GM21786 (cell line): ENCODE data around the gene NPHP4.

Source experiments
- ATAC-seq: cut with Tn5 transposase; IDR thresholded peaks from one replicate; pipeline ENCODE4 v1.9.1; 2021; ENCODE audit not compliant: unreplicated experiment

NPHP4 gene

GRCh38 chr1:5882367-5883128 is 109.7 kb downstream of the NPHP4 start:
- no peak for ATAC-seq

GRCh38 chr1:5881526-5882222 is 110.6 kb downstream of the NPHP4 start:
- no peak for ATAC-seq

DNA sequence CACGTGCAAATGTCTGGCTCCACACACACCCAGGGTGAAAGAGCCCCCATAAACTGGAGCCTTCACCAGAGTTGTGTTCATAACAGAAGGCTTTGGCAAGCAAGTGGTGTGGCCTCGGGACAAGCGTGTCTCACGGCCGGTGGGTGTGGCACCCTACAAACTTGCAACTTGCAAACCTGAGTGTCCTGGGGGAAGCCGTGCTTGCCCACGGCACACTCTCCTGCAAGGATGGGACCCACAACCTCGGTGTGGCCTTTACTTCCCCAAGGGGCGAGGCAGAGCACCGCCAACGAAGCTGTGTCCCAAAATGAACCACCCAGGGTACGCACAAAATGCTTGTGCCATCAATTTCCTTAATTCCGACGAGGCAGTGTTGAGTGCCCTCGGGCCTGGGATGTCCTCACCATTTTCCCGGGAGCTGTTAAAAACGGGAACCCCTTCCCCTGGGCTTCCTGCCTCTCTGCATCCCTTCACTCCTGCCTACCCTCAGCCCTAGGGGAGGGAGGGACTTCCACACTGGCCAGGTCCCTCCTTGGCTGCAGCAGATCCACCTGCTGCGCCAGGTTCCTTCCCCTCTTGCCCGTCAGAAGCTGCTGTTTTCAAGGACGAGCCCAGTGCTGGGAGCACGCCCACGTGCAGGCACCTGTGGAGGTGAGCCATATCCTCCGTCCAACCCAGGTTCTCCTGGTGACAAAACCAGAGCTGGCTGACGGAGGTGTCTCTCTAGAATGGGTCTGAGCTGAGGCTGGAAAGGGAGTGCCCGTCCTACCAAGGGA is 111.4 kb downstream of the NPHP4 start:
- ATAC-seq = no peak

DNA sequence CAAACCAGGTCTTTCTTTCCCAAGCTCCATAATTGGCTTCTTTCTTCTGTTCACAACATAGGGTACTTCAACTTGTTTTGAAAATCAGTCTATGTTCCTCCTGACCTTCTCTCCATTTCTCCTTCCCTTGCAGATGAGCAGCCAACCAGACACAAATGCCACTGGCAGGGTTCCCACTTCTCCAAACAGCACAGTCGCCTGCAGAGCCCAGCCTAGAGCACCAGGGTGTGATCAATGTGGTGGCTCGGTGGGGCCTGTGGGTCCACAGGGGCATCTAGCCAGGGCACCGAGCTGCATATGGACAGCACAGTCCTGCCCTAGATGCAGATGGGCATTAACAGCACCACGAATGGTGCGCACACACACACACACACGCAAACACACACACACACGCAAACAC is 112.8 kb downstream of the NPHP4 start:
- ATAC-seq = no peak

GRCh38 chr1:5878971-5879370 is 113.3 kb downstream of the NPHP4 start:
- no peak for ATAC-seq

GRCh38 chr1:5877683-5878530 is 114.3 kb downstream of the NPHP4 start:
- ATAC-seq = no peak

DNA sequence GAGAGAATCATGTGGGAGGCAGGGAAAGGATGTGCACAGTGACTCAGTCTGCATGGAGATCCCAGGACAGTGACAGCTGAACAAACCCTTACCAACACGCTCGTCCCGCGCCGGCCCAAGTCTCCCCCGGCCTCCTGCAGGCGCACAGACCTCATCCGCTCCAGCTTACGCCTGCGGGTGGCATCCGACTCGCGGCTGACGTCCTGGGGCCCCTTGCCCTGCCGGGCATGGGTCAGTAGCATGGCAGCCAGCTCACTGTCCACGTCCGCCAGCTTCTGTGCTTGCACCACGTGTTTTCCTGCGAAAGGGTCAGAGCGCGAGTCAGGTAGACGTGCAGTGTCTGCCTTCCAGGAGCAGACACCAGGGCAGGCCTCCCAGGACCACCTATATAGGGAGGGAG is 115.2 kb downstream of the NPHP4 start:
- no peak for ATAC-seq

DNA sequence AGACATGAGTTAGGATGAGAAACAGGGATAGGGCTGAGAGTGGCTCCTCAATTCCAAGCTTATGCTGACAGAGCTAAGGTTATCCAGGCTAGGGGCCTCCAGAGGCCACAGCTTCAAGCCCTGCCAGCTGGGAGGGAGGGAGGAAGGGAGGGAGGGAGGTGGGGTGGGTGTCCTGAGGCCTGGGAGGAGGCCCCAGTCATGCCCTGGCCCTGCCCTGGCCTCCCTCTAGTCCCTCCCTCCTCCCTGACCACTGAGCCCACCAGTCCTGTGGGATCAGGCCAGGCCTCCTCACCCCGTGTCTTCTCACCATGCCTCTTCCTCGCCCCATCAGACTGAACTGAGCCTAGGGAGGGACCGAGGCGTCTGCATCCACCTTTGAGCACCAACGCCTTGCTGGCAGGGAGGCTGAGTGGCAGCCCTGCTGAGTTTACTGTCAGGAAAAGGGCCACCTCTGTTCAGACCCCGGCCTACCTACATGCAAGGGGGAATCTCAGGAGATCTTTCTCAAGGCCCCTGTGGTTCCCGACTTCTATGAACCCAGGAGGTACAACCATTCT is 116.1 kb downstream of the NPHP4 start:
- ATAC-seq = no peak

- ATAC-seq = no peak
Measured at GRCh38 chr1:5875345-5875910, 116.8 kb downstream of the NPHP4 start.

DNA sequence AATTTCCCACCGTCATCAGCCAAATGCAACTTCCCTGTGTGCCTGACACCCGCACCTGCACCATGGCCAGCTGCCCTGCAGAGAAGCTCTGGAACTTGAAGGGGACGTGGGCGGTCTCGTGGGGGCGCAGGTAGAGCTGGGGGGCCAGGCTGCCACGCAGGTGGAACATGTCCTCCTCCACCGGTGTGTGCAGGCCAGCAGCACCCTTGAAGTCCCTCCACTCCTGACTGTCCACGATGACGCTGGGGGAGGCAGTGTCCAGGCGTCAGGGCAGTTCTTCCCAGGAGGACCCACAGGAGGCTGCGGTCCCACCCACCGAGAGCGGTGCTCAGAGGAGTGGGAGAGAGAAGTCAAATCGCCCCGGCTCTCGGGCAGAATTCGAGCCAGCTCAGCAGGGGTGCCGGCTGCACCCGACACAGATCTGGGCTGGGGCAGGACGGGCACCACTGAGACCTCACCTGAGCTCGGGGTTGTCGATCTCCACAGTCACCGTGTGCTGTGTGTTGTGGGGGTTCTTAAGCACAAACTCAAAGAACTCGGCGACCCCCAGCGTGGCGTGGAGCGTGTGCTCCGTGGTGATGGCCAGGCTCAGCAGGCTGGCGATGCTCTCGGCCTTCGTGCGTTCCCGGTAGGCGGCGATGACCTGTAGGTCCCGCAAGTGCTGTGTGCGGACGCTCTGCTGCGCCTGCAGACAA is 117.7 kb downstream of the NPHP4 start:
- no peak for ATAC-seq

- no peak for ATAC-seq
Measured at GRCh38 chr1:5873556-5873955, 118.7 kb downstream of the NPHP4 start.

DNA sequence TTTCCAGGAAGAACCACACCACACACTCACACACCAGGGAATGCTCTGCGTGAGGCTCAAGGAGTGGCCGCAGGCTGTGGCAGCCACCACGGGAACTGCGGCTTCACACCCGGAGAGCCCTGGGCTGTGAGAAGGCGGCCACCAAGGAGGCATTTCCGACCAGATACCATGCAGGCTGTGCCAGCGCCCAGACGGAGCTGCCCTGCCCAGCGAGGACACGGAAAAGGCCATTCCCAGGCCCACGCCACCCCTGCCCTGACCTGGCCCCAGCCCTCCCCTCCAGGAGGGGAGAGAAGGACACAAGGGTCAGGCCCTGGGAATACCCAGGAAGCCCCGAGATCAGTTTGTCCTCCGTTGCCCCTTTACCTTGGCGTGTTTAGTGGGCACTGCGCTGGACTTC is 119.3 kb downstream of the NPHP4 start:
- no peak for ATAC-seq

- ATAC-seq = no peak
Measured at GRCh38 chr1:5868931-5869500, 123.2 kb downstream of the NPHP4 start.

DNA sequence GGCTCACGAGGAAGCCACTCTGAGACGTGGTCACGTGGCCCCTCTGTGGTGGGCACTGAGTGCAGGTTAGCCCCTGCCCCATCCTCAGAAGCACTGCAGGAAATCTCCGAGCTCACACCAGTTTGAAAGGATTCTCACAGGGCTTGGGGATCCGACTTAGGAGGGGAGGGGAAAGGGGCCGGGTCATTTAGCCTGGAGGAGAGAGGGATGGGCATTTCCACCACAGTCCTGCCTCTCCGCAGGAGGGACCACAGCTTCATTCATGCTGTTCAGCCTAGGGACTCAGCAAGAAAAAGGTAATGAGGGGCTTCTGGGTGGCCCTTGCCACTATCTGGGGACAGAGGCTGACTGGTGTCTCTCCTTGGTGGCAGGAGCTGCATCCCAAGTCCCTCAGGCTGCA is 126.5 kb downstream of the NPHP4 start:
- no peak for ATAC-seq

DNA sequence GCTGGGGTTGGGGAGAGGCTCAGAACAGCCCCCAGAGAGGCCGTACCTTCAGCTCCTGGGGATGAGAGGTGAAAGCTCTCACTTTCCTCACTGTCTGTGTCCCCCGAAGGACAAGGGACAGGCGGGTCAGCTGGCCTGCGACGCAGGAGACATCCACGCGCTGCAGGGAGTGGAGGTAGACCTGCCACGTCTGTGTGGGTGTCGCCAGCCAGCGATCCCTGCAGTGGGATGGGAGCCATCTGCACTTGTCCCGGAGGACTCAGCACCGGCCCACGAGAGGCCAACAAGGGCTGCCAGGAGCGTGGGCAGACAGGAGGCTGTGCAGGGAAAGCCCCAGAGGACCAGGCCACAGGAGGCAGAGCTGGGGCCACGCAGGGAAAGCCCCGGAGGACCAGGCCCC is 127.2 kb downstream of the NPHP4 start:
- no peak for ATAC-seq

GRCh38 chr1:5864256-5864655 is 128.0 kb downstream of the NPHP4 start:
- no peak for ATAC-seq

DNA sequence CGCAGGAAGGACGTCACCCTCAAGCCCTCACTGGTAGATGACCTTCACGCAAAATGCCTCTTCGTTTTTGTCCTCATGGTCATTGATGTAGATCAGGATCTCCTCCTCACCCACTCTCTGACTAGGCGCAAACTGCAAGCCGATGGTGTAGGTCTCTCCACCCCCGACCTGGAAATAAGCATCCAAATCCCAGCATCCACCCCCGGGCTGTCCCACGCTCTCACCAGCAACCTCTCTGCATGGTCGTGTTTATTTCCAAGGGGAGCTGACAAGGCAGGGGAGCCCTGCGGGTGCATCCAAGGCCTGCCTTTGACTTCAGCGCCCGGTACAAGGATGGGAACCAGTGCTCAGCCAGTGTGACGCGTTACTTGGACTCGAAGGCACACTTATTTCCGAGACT is 129.0 kb downstream of the NPHP4 start:
- ATAC-seq = no peak

GRCh38 chr1:5861871-5862825 is 130.1 kb downstream of the NPHP4 start:
- ATAC-seq = no peak
